Neural crest cell (in vitro differentiated cells): ENCODE data around the gene ZC3HAV1. TPM values are rescaled to one million over a fixed set of nuclear protein-coding genes. Genes with fewer than 3 reads are reported as not detected.
"Not testable (repeated sequence)": the region's sequence is repeated elsewhere in the genome, so short reads cannot be mapped to it uniquely, and the experiment has no call there.

Experiments used
- DNase-seq: peaks from one replicate; pipeline ENCODE4 v3.0.0; 2021; ENCODE audit warnings: low read depth, mixed read lengths, low spot score
- H3K27ac Mint-ChIP-seq: one replicate; pipeline ENCODE4 v1.8.0; 2021; ENCODE audit warnings: mild to moderate bottlenecking, mixed read lengths; ENCODE audit not compliant: unreplicated experiment
- H3K27me3 Mint-ChIP-seq: 2 replicates; pipeline ENCODE4 v1.8.0; 2021; ENCODE audit warnings: low read depth, mild to moderate bottlenecking, mixed read lengths
- H3K36me3 Mint-ChIP-seq: 2 replicates; pipeline ENCODE4 v1.8.0; 2021; ENCODE audit warnings: low read depth, mild to moderate bottlenecking, mixed read lengths
- H3K4me1 Mint-ChIP-seq: 2 replicates; pipeline ENCODE4 v1.8.0; 2021; ENCODE audit warnings: mixed read lengths
- H3K4me3 Mint-ChIP-seq: one replicate; pipeline ENCODE4 v1.8.0; 2021; ENCODE audit warnings: mild to moderate bottlenecking, mixed read lengths
- H3K9me3 Mint-ChIP-seq: 2 replicates; pipeline ENCODE4 v1.8.0; 2021; ENCODE audit warnings: mixed read lengths
- CTCF ChIP-seq: fragments of 200-600 bp; sonication (generic); conservative IDR thresholded peaks from 2 replicates; pipeline ENCODE4 v1.5.0; 2021; ENCODE audit warnings: antibody characterized with exemption, mild to moderate bottlenecking
- total RNA-seq: library from RNA; stranded (reverse); gene quantifications from 2 replicates; pipeline ENCODE4 v1.2.1, GENCODE V29; 2021

ZC3HAV1 gene
- total RNA-seq, 1 donor from 2014 or later: 19.6 TPM

DNA sequence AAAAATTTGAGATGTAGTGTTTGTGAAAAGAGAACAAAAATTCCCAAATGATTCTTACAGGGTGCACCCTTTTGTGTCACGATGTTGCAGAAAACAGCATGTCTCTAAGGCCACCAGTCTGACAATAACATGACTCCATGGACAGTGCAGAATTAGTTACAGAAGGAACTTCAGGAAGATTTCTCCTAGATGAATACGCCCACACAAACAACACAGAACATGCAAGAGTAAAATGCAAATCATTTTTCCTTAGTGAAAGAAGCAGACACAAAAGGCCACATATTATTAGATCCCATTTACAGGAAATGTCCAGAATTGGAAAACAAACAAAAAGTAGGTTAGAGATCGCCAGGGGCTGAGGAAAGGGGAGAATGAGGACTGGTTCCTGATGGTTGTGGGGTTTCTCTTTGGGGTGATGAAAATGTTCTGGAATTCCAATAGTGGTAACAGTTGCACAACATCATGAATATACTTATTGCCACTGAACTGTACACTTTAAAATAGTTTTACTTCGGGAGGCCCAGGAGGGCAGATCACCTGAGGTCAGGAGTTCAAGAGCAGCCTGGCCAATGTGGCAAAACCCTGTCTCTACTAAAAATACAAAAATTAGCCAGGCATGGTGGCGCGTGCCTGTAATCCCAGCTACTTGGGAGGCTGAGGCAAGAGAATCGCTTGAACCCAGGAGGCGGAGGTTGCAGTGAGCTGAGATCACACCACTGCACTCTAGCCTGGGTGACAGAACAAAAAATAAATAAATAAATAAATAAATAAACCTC lies 10.2 kb downstream of the ZC3HAV1 start:
- H3K4me1 Mint-ChIP-seq: peaks cover 8% of the 10 kb centered on the region
- no peaks in the 10 kb centered on the region for H3K27me3 Mint-ChIP-seq
- TF ChIP-seq CTCF: no peak
- no peak overlapping the region for H3K27ac Mint-ChIP-seq
- H3K9me3 Mint-ChIP-seq: no peaks in the 10 kb centered on the region
- no peak overlapping the region for H3K4me3 Mint-ChIP-seq
- peaks cover 6% of the 10 kb centered on the region for H3K36me3 Mint-ChIP-seq
- DNase-seq: no peak

DNA sequence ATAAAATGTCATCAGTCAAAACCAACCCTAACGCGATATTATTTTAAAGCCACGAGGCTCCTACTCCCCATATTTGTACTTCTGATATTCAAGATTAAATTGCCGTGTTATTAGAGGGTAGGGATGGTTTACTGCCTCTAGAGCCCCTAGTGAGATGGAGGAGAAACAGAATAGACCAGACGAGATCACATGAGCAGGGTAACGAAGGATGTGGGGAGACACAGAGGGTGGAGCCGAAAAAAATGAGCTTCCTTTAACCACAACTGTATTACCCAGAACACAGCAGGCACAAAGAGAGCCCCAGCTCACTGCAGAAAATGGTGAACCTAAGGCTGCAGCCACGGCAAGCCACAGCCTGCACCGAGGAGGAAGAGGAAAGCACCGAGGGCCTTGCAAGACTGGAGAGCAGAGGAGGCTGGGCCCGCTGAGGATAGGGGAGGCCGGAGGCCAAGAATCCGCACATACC lies 14.3 kb downstream of the ZC3HAV1 start:
- H3K27me3 Mint-ChIP-seq: no peaks in the 10 kb centered on the region
- no peak overlapping the region for H3K27ac Mint-ChIP-seq
- H3K36me3 Mint-ChIP-seq: peaks cover 3% of the 10 kb centered on the region
- no peak for DNase-seq
- H3K4me1 Mint-ChIP-seq: peaks cover 11% of the 10 kb centered on the region
- no peak overlapping the region for H3K4me3 Mint-ChIP-seq
- TF ChIP-seq CTCF: no peak
- no peaks in the 10 kb centered on the region for H3K9me3 Mint-ChIP-seq

GRCh38 chr7:139094596-139094995 lies 14.9 kb downstream of the ZC3HAV1 start:
- Mint-ChIP-seq H3K4me3 (no peak overlapping the region), H3K9me3 (no peaks in the 10 kb centered on the region), H3K27me3 (no peaks in the 10 kb centered on the region), H3K4me1 (peaks cover 11% of the 10 kb centered on the region), H3K27ac (no peak overlapping the region), H3K36me3 (peaks cover 3% of the 10 kb centered on the region)
- no peak for DNase-seq
- no peak for TF ChIP-seq CTCF

- peaks cover 5% of the 10 kb centered on the region for H3K36me3 Mint-ChIP-seq
- peaks cover 2% of the 10 kb centered on the region for H3K9me3 Mint-ChIP-seq
- no peak overlapping the region for H3K4me3 Mint-ChIP-seq
- H3K27ac Mint-ChIP-seq: no peak overlapping the region
- H3K27me3 Mint-ChIP-seq: no peaks in the 10 kb centered on the region
- TF ChIP-seq CTCF: no peak
- DNase-seq: no peak
- H3K4me1 Mint-ChIP-seq: peaks cover 6% of the 10 kb centered on the region
Measured at GRCh38 chr7:139094030-139094429, 15.5 kb downstream of the ZC3HAV1 start.

GRCh38 chr7:139093512-139093911 lies 16.0 kb downstream of the ZC3HAV1 start:
- H3K4me3 Mint-ChIP-seq, H3K36me3 Mint-ChIP-seq, H3K4me1 Mint-ChIP-seq, H3K27ac Mint-ChIP-seq, H3K9me3 Mint-ChIP-seq, H3K27me3 Mint-ChIP-seq, DNase-seq: not testable (repeated sequence)

GRCh38 chr7:139092090-139092796 lies 17.3 kb downstream of the ZC3HAV1 start:
- Mint-ChIP-seq H3K27me3 (no peaks in the 10 kb centered on the region), H3K27ac (no peak overlapping the region), H3K9me3 (peaks cover 5% of the 10 kb centered on the region), H3K4me3 (no peak overlapping the region), H3K36me3 (peaks cover 13% of the 10 kb centered on the region), H3K4me1 (peaks cover 6% of the 10 kb centered on the region)
- no peak for DNase-seq
- no peak for TF ChIP-seq CTCF
